Femur (tissue), 1 donor: ENCODE results near the gene ZEB1.
"Not testable (repeated sequence)": the region's sequence is repeated elsewhere in the genome, so short reads cannot be mapped to it uniquely, and the experiment has no call there.

Experiments
- DNase-seq: peaks from one replicate; pipeline ENCODE4 v3.0.0-alpha.2; 2017

Gene ZEB1

GRCh38 chr10:31515819-31516402 lies 196.9 kb downstream of the ZEB1 start:
- DNase-seq, result no peak

- no peak for DNase-seq
These were observed 202.2 kb downstream of the ZEB1 start for GRCh38 chr10:31520986-31521831.

- DNase-seq, result no peak
These were observed 203.8 kb downstream of the ZEB1 start for GRCh38 chr10:31522820-31523219.

- DNase-seq, result no peak
These were observed 205.4 kb downstream of the ZEB1 start for GRCh38 chr10:31524460-31524859.

DNA sequence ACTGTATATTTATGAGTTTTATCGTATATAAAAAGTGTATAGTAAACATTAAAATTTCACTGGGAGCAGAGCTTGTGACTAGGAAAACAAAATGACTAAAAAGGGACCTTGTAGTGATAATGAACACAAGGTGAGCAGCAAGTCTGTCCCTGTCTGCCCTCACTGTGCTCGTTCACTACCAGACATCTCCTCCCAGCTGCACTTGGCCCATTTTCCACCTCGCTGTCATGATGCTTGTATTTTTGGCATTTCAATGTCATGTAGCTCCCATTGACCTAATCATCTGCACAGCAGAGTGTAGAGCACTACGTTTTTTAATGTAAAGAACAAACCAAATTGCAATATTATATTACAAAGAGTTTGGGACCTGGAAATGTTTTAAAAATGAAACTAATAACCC lies 207.2 kb downstream of the ZEB1 start:
- no peak for DNase-seq

DNA sequence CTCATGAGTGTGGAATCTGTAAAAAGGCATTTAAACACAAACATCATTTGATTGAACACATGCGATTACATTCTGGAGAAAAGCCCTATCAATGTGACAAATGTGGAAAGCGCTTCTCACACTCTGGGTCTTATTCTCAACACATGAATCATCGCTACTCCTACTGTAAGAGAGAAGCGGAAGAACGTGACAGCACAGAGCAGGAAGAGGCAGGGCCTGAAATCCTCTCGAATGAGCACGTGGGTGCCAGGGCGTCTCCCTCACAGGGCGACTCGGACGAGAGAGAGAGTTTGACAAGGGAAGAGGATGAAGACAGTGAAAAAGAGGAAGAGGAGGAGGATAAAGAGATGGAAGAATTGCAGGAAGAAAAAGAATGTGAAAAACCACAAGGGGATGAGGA lies 207.7 kb downstream of the ZEB1 start:
- no peak for DNase-seq

DNA sequence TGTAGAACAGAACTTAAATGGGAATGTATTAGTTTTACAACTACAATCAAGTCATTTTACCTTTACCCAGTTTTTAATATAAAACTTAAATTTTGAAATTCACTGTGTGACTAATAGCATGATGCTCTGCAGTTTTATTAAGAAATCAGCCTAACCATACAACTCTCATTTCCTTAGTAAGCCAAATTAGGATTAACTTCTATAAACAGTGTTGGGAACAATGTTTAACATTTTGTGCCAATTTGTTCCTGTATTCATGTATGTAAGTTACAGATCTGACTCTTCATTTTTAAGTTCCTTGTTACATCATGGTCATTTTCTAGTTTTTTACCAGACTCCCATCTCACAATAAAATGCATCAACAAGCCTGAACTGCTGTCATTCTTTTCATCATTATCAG lies 209.8 kb downstream of the ZEB1 start:
- no peak for DNase-seq

DNA sequence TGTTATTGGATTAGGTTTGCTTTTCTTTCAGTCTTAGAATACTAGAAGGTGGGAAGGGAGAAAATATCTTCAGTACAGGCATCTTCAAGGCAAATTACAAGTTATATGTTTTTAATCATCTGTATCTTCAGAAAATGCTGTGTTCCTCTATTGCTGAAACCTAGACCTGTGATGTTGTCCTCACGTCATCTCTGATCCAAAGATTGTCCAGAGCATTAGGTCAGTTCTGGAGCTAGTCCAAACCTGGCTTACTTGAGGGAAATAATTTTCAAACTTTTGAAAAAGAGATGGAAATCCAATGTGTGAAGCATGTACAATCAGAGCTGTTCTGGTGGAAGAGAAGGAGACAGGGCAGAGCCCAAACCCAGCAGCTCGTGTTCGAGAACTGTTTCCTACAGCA lies 217.3 kb downstream of the ZEB1 start:
- DNase-seq, result no peak

DNA sequence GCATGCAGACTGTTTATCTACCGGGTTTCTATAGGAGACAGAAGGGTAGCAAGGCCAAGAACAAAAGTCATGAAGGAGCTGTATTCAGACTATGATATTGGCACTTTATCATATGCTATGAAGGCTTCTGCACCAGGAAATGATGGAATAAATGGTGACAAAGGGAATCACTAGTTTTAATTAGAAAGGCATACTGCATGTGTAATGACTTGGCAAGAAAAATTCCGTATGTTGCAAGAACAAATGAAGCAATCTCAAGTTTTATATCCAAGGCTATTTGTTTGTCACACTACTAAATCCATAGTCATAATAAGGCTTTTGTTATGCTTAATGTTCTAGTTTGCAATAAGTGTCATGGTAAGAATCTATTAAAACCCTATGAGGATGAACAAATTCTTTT lies 230.9 kb downstream of the ZEB1 start:
- DNase-seq, result no peak

GRCh38 chr10:31554556-31554955 lies 235.5 kb downstream of the ZEB1 start:
- DNase-seq, result no peak

DNA sequence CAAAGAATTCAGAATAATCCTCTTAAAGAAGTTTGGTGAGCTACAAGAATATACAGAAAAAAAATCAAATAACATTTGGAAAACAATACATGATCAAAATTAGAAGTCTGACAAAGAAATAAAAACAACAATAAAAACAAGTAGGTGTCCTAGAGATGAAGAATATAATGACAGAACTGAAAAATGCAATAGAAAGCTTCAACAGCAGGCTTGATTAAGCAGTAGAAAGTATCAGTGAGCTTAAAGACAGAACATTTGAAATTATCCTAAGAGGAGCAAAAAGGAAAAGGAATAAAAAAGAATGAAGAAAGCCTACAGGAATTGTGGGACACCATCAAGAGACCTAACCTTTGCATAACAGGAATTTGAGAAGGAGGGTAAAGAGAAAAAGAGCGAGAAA lies 238.8 kb downstream of the ZEB1 start:
- no peak for DNase-seq

DNA sequence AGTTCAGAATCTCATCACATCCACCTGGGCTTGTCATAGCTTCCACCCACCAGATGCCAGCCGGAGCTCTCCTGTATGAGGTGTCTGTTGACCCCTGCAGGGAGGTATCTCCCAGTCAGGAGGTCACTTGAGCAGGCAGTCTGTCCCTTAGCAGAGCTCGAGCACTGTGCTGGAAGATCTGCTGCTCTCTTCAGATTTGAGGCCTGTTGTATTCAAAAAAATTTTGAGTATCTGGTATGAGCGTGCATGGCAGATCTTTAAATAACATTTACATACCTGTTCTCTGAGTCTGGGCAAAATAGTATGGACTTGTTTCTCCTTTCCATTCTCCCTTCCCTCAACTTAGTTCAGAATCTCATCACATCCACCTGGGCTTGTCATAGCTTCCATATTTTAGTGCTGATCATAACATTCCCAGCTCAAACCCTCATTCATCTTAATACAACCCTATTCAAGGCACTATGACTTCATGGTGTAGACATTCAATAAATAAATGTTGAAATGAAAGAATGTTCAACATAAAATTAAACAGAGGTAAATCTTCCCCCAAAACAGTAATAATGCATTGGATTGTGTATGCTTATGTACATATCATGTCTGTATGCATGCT lies 249.3 kb downstream of the ZEB1 start:
- not testable (repeated sequence) for DNase-seq

- no peak for DNase-seq
These were observed 255.6 kb downstream of the ZEB1 start for GRCh38 chr10:31574577-31574976.

GRCh38 chr10:31578181-31578852 lies 259.3 kb downstream of the ZEB1 start:
- no peak for DNase-seq

GRCh38 chr10:31578951-31579350 lies 259.9 kb downstream of the ZEB1 start:
- no peak for DNase-seq
